Measurements from ENCODE around the gene MNT. TPM values are rescaled to one million over a fixed set of nuclear protein-coding genes. Genes with fewer than 3 reads are reported as not detected.

Gene MNT
- total RNA-seq, 1 donor from 2014 or later, result 32.6 TPM

- Histone ChIP-seq H3K27me3 (ENCODE audit: low read depth) (no peaks in the 10 kb centered on the region), H3K4me1 (peaks cover 70% of the 10 kb centered on the region), H3K27ac (peak overlapping the region; percentile 100), H3K4me3 (peak overlapping the region; percentile 99), H3K9me3 (no peaks in the 10 kb centered on the region), H3K36me3 (no peaks in the 10 kb centered on the region)
- peak; percentile 82 for DNase-seq
- ATAC-seq, result peak in 1 of 2 donors; percentile 1
- intact Hi-C loops (cut with DNase I), result no loop called here
- no peak for TF ChIP-seq CTCF (IDR thresholded peaks at IDR 0.05)
Measured at GRCh38 chr17:2400474-2400866, 390 bp downstream of the MNT start.

GRCh38 chr17:2399572-2400473 lies 1.0 kb downstream of the MNT start:
- DNase-seq (peak; percentile 97), ATAC-seq (peak; percentile 74 to 82)
- Histone ChIP-seq H3K36me3 (no peaks in the 10 kb centered on the region), H3K9me3 (no peaks in the 10 kb centered on the region), H3K4me3 (peak overlapping the region; percentile 99), H3K4me1 (peaks cover 72% of the 10 kb centered on the region), H3K27me3 (ENCODE audit: low read depth) (no peaks in the 10 kb centered on the region), H3K27ac (peak overlapping the region; percentile 100)
- TF ChIP-seq CTCF (IDR thresholded peaks at IDR 0.05), result no peak
- intact Hi-C loops (cut with DNase I), result no loop called here

- H3K36me3 ChIP-seq, result no peaks in the 10 kb centered on the region
- ATAC-seq (peak in 1 of 2 donors; percentile 3), DNase-seq (peak; percentile 84)
- H3K27ac ChIP-seq, result peak overlapping the region; percentile 100
- no peaks in the 10 kb centered on the region for H3K9me3 ChIP-seq
- no peak for TF ChIP-seq CTCF (IDR thresholded peaks at IDR 0.05)
- intact Hi-C loops (cut with DNase I), result no loop called here
- no peaks in the 10 kb centered on the region for H3K27me3 ChIP-seq (ENCODE audit: low read depth)
- peak overlapping the region; percentile 99 for H3K4me3 ChIP-seq
- H3K4me1 ChIP-seq, result peaks cover 72% of the 10 kb centered on the region
Measured at GRCh38 chr17:2398655-2399571, 1.9 kb downstream of the MNT start.

GRCh38 chr17:2398182-2398581 lies 2.7 kb downstream of the MNT start:
- Histone ChIP-seq H3K4me3 (peak overlapping the region; percentile 99), H3K27ac (peak overlapping the region; percentile 100), H3K4me1 (peaks cover 65% of the 10 kb centered on the region), H3K36me3 (no peaks in the 10 kb centered on the region), H3K9me3 (no peaks in the 10 kb centered on the region), H3K27me3 (ENCODE audit: low read depth) (no peaks in the 10 kb centered on the region)
- TF ChIP-seq CTCF (IDR thresholded peaks at IDR 0.05), result no peak
- intact Hi-C loops (cut with DNase I), result no loop called here
- no peak for ATAC-seq
- DNase-seq, result no peak
